Measurements from ENCODE around the gene GRK4. TPM values are rescaled to one million over a fixed set of nuclear protein-coding genes. Genes with fewer than 3 reads are reported as not detected.

Gene GRK4
- total RNA-seq, 1 experiment from 2014 or later = 4.2 TPM

GRCh38 chr4:2981256-2981819, 18.0 kb downstream of the GRK4 start:
- ChIA-PET POLR2A (no interaction called here), RAD21 (ENCODE audit: low non-redundant PET in 1 of 2, low total read pairs in 2 of 2, uncharacterized antibody in 2 of 2, unreplicated experiment in 2 of 2) (no interaction called here), CTCF (no interaction called here)
- Histone ChIP-seq H3K4me1 (ENCODE audit: control insufficient read depth in 1 of 2, insufficient read depth in 2 of 2, low read length in 2 of 2) (peaks cover 0 to 18% of the 10 kb centered on the region in 2 experiments; a peak in 2 of 4 replicates), H3K9ac (ENCODE audit: low read length) (no peak overlapping the region), H4K20me1 (ENCODE audit: insufficient read depth) (no peaks in the 10 kb centered on the region), H3K27me3 (ENCODE audit: insufficient read depth, low read length) (no peaks in the 10 kb centered on the region), H3K4me3 (replicated peaks in 1 of 2; ENCODE audit: low read depth in 1 of 2, low read length in 2 of 2) (no peak overlapping the region), H3K27ac (ENCODE audit: low read depth, low read length) (no peak overlapping the region), H3K9me3 (ENCODE audit: control insufficient read depth in 1 of 2, insufficient read depth in 1 of 2, low read depth in 1 of 2, low read length in 2 of 2) (peaks cover 11 to 22% of the 10 kb centered on the region in 2 experiments; a peak in 1 of 4 replicates), H3K4me2 (ENCODE audit: low read length) (no peak overlapping the region), H3K79me2 (ENCODE audit: insufficient read depth, low read length) (no peaks in the 10 kb centered on the region), H3K36me3 (ENCODE audit: control insufficient read depth in 1 of 2, insufficient read depth in 2 of 2, low read length in 2 of 2) (no peaks in the 10 kb centered on the region), H3K9me2 (ENCODE audit: insufficient read depth) (no peaks in the 10 kb centered on the region), H2AFZ (ENCODE audit: low read depth, low read length, poor library complexity, severe bottlenecking) (no peak overlapping the region)
- BruUV-seq (replicated peaks) = no TSS peak
- TF ChIP-seq POLR2AphosphoS5 (IDR thresholded peaks at IDR 0.05; ENCODE audit: low read depth, low read length) (no peak), TCF7L2 (IDR thresholded peaks at IDR 0.05; ENCODE audit: borderline replicate concordance, extremely low read depth, insufficient read depth, insufficient read length) (no peak), EZH2 (IDR thresholded peaks at IDR 0.05) (no peak), CEBPB (IDR thresholded peaks at IDR 0.05; ENCODE audit: low read depth) (no peak), FOSL1 (IDR thresholded peaks at IDR 0.05; ENCODE audit: low read depth) (no peak), CBX3 (IDR thresholded peaks at IDR 0.05; ENCODE audit: low read depth) (peak; percentile 34; the same call in 1 of the 2 replicates), EZH2phosphoT487 (IDR thresholded peaks at IDR 0.05; ENCODE audit: borderline replicate concordance) (no peak)
- ATAC-seq (no peak), DNase-seq (ENCODE audit: low read depth, low spot score) (no peak)
- intact Hi-C loops (cut with micrococcal nuclease) = no loop called here

DNA sequence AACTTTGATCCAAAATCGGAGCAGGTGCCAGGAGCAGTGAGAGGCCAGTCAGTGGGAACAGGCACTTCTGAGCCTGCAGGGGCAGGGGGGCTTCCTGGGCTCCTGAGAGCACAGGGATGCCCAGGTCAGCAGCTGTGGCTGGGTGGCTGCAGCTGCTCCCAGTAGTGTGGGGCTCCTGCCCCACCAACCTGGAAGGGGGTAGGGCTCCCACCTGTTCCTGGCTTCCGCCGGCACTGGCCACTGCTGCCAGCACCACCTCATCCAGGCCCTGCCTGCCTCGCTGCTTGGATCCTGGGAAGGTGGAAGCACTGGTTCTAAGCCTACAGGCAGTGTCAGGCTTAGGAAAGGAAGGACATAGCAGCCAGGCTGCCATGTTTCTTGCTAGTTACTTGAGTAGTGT, 18.6 kb downstream of the GRK4 start:
- H3K79me2 ChIP-seq (ENCODE audit: insufficient read depth, low read length) = no peaks in the 10 kb centered on the region
- H2AFZ ChIP-seq (ENCODE audit: low read depth, low read length, poor library complexity, severe bottlenecking) = no peak overlapping the region
- ATAC-seq (no peak), DNase-seq (ENCODE audit: low read depth, low spot score) (no peak)
- ChIA-PET CTCF (no interaction called here), RAD21 (ENCODE audit: low non-redundant PET in 1 of 2, low total read pairs in 2 of 2, uncharacterized antibody in 2 of 2, unreplicated experiment in 2 of 2) (no interaction called here), POLR2A (no interaction called here)
- H3K9ac ChIP-seq (ENCODE audit: low read length) = no peak overlapping the region
- H4K20me1 ChIP-seq (ENCODE audit: insufficient read depth) = no peaks in the 10 kb centered on the region
- no peak overlapping the region for H3K4me2 ChIP-seq (ENCODE audit: low read length)
- peaks cover 0 to 17% of the 10 kb centered on the region in 2 experiments; a peak in 2 of 4 replicates for H3K4me1 ChIP-seq (ENCODE audit: control insufficient read depth in 1 of 2, insufficient read depth in 2 of 2, low read length in 2 of 2)
- TF ChIP-seq ZFX (IDR thresholded peaks at IDR 0.05) = no peak
- TF ChIP-seq POLR2A (IDR thresholded peaks at IDR 0.05; ENCODE audit: borderline replicate concordance, extremely low read depth, insufficient read depth, insufficient read length) = no peak
- TF ChIP-seq, protein P1, sequence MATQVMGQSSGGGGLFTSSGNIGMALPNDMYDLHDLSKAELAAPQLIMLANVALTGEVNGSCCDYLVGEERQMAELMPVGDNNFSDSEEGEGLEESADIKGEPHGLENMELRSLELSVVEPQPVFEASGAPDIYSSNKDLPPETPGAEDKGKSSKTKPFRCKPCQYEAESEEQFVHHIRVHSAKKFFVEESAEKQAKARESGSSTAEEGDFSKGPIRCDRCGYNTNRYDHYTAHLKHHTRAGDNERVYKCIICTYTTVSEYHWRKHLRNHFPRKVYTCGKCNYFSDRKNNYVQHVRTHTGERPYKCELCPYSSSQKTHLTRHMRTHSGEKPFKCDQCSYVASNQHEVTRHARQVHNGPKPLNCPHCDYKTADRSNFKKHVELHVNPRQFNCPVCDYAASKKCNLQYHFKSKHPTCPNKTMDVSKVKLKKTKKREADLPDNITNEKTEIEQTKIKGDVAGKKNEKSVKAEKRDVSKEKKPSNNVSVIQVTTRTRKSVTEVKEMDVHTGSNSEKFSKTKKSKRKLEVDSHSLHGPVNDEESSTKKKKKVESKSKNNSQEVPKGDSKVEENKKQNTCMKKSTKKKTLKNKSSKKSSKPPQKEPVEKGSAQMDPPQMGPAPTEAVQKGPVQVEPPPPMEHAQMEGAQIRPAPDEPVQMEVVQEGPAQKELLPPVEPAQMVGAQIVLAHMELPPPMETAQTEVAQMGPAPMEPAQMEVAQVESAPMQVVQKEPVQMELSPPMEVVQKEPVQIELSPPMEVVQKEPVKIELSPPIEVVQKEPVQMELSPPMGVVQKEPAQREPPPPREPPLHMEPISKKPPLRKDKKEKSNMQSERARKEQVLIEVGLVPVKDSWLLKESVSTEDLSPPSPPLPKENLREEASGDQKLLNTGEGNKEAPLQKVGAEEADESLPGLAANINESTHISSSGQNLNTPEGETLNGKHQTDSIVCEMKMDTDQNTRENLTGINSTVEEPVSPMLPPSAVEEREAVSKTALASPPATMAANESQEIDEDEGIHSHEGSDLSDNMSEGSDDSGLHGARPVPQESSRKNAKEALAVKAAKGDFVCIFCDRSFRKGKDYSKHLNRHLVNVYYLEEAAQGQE (IDR thresholded peaks at IDR 0.05; ENCODE audit: low read depth) = no peak
- no peak for TF ChIP-seq YY1 (IDR thresholded peaks at IDR 0.05; ENCODE audit: extremely low read depth, insufficient replicate concordance, low read depth, low read length)
- TF ChIP-seq EGR1 (IDR thresholded peaks at IDR 0.05; ENCODE audit: low read depth) = no peak
- TF ChIP-seq SIN3A (IDR thresholded peaks at IDR 0.05; ENCODE audit: low read depth) = no peak
- TF ChIP-seq SRF (IDR thresholded peaks at IDR 0.05; ENCODE audit: low read depth) = no peak
- TF ChIP-seq, protein P2, sequence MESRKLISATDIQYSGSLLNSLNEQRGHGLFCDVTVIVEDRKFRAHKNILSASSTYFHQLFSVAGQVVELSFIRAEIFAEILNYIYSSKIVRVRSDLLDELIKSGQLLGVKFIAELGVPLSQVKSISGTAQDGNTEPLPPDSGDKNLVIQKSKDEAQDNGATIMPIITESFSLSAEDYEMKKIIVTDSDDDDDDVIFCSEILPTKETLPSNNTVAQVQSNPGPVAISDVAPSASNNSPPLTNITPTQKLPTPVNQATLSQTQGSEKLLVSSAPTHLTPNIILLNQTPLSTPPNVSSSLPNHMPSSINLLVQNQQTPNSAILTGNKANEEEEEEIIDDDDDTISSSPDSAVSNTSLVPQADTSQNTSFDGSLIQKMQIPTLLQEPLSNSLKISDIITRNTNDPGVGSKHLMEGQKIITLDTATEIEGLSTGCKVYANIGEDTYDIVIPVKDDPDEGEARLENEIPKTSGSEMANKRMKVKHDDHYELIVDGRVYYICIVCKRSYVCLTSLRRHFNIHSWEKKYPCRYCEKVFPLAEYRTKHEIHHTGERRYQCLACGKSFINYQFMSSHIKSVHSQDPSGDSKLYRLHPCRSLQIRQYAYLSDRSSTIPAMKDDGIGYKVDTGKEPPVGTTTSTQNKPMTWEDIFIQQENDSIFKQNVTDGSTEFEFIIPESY (IDR thresholded peaks at IDR 0.05; ENCODE audit: extremely low read depth, insufficient replicate concordance, low read length) = no peak
- TF ChIP-seq, protein P3, sequence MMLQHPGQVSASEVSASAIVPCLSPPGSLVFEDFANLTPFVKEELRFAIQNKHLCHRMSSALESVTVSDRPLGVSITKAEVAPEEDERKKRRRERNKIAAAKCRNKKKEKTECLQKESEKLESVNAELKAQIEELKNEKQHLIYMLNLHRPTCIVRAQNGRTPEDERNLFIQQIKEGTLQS (IDR thresholded peaks at IDR 0.05) = no peak
- no TSS peak for BruUV-seq (replicated peaks)
- no peaks in the 10 kb centered on the region for H3K9me2 ChIP-seq (ENCODE audit: insufficient read depth)
- no peaks in the 10 kb centered on the region for H3K27me3 ChIP-seq (ENCODE audit: insufficient read depth, low read length)
- H3K36me3 ChIP-seq (ENCODE audit: control insufficient read depth in 1 of 2, insufficient read depth in 2 of 2, low read length in 2 of 2) = no peaks in the 10 kb centered on the region
- no peak overlapping the region for H3K4me3 ChIP-seq (replicated peaks in 1 of 2; ENCODE audit: low read depth in 1 of 2, low read length in 2 of 2)
- no peak overlapping the region for H3K27ac ChIP-seq (ENCODE audit: low read depth, low read length)
- H3K9me3 ChIP-seq (ENCODE audit: control insufficient read depth in 1 of 2, insufficient read depth in 1 of 2, low read depth in 1 of 2, low read length in 2 of 2) = peaks cover 11 to 22% of the 10 kb centered on the region in 2 experiments; a peak in 1 of 4 replicates
- intact Hi-C loops (cut with micrococcal nuclease) = no loop called here
